HCT116 (cell line): ENCODE measurements around the gene CNOT2.

Experiments
- ATF3 ChIP-seq: IDR thresholded peaks from 2 replicates; pipeline ENCODE4 v1.6.1; 2012
- CTCF ChIP-seq, 3 experiments: fragments of 200-600 bp in 1 of 3; sonication (generic) in 1 of 3; IDR thresholded peaks in 2 of 3; conservative IDR thresholded peaks in 1 of 3; 2 replicates each; pipeline ENCODE4 v1.5.1; 2012 to 2017; ENCODE audit warnings: low read depth in 2 of 3, low read length in 2 of 3, antibody characterized with exemption in 1 of 3, borderline replicate concordance in 1 of 3, control low read depth in 1 of 3, mild to moderate bottlenecking in 1 of 3, mixed read lengths in 1 of 3, mixed run types in 1 of 3, moderate library complexity in 1 of 3; ENCODE audit not compliant: insufficient read depth in 1 of 3
- EGR1 ChIP-seq: IDR thresholded peaks from 2 replicates; pipeline ENCODE4 v1.6.1; 2012; ENCODE audit warnings: low read depth
- EZH2 ChIP-seq: fragments of 200-600 bp; sonication (generic); IDR thresholded peaks from 2 replicates; pipeline ENCODE4 v1.6.1; 2017; ENCODE audit warnings: antibody characterized with exemption, mixed run types
- MAX ChIP-seq: IDR thresholded peaks from 2 replicates; pipeline ENCODE4 v1.6.1; 2012
- POLR2A ChIP-seq: IDR thresholded peaks from 2 replicates; pipeline ENCODE4 v1.7.0; 2011; ENCODE audit warnings: borderline replicate concordance; ENCODE audit not compliant: insufficient read depth, insufficient read length; ENCODE audit errors: extremely low read depth
- REST ChIP-seq: IDR thresholded peaks from 2 replicates; pipeline ENCODE4 v1.6.1; 2012; ENCODE audit warnings: low read depth
- SRF ChIP-seq: IDR thresholded peaks from 2 replicates; pipeline ENCODE4 v1.6.1; 2012; ENCODE audit warnings: low read depth

GRCh38 chr12:70245458-70245857, 2.2 kb downstream of the CNOT2 start:
- TF ChIP-seq REST (no peak), CTCF (IDR thresholded peaks at IDR 0.05 in 2 of 3, conservative IDR thresholded peaks at IDR 0.05 in 1 of 3; ENCODE audit: borderline replicate concordance in 1 of 3, insufficient read depth in 1 of 3, low read depth in 2 of 3, low read length in 2 of 3) (no peak), EGR1 (no peak), ATF3 (no peak), POLR2A (no peak), SRF (no peak), MAX (no peak), EZH2 (no peak)
